C4-2B (cell line): Measurements from ENCODE around the gene PNPLA4.
A peak's percentile ranks its signal among the peaks of the same experiment; 100 is the strongest.

Source experiments
- ZFX ChIP-seq: fragments of 450-650 bp; IDR thresholded peaks from 2 replicates; pipeline ENCODE4 v1.6.1; 2017
- TF ChIP-seq, protein P1 (sequence below): fragments of 450-650 bp; conservative IDR thresholded peaks from 2 replicates; pipeline ENCODE4 v1.5.1; 2017; ENCODE audit warnings: mild to moderate bottlenecking

DNA sequence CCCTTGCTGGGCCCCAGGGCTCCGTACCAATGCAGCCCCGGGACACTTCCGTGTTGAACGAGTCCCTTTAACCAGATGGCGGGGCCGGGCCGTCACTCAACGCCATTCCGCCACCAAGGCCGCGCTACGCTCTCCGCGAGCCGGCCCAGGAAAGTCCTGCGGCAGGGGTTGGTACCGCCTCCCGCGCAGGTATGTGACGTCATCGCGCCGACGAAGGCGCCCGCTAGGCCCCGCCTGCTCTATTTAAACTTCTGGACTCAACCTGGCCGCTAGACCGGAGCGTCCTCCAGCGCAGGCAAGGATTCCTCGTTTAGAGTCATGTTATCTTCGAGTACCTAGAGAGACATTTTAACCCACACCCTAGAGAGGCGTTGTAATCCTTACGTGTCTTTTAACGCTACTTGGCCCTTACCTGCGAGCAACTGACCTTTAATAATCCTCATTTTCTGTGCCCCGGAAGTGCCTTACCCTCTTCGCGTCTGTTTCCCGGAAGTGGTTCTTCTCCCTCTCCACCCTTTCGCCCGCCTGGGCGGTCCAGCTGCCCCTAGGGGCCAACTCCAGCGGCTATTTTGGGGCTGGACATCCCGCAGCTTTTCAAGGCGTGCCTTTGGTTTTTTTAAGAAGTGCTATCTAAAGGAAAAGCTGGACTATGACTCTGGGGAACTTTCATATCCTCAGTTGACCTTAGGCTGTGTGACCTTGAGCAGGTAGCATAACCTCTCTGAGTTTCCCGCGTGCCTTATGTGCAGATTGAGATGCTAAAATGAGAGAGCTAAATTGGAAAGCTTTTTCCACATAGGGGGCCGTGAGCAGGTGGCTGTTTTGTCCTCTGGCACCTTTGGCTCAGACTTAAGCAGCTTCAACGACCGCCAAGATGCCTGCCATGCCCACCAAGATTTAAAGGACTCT lies at the start of gene PNPLA4:
- TF ChIP-seq, protein P1, sequence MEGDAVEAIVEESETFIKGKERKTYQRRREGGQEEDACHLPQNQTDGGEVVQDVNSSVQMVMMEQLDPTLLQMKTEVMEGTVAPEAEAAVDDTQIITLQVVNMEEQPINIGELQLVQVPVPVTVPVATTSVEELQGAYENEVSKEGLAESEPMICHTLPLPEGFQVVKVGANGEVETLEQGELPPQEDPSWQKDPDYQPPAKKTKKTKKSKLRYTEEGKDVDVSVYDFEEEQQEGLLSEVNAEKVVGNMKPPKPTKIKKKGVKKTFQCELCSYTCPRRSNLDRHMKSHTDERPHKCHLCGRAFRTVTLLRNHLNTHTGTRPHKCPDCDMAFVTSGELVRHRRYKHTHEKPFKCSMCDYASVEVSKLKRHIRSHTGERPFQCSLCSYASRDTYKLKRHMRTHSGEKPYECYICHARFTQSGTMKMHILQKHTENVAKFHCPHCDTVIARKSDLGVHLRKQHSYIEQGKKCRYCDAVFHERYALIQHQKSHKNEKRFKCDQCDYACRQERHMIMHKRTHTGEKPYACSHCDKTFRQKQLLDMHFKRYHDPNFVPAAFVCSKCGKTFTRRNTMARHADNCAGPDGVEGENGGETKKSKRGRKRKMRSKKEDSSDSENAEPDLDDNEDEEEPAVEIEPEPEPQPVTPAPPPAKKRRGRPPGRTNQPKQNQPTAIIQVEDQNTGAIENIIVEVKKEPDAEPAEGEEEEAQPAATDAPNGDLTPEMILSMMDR: no peak; the same call in 1 of the 2 replicates
- TF ChIP-seq ZFX: peak; percentile 77
